SK-N-SH (cell line): Measurements from ENCODE around the gene PDE4D. TPM values are rescaled to one million over a fixed set of nuclear protein-coding genes. Genes with fewer than 3 reads are reported as not detected.

Experiments used
- CTCF ChIA-PET: fragments of 300-600, 350-600 bp; formaldehyde crosslinking; extraction: SDS; loops from one replicate; lab custom pipeline; 2021; lab: Yijun Ruan, JAX
- POLR2A ChIA-PET: fragments of 350-600 bp; sonication (Branson Sonifier 250); formaldehyde crosslinking; extraction: SDS; loops from one replicate; lab custom pipeline; 2020; ENCODE audit warnings: antibody characterized with exemption, inconsistent platforms; lab: Yijun Ruan, JAX
- DNase-seq: peaks from one replicate; pipeline ENCODE4 v3.0.0; 2012
- H2AFZ ChIP-seq: fragments of 200-600 bp; sonication (generic); 2 replicates; pipeline ENCODE4 v1.8.1; 2016; ENCODE audit warnings: antibody characterized with exemption, mild to moderate bottlenecking, low read depth
- H3F3A ChIP-seq: fragments of 200-600 bp; sonication (generic); replicated peaks from 2 replicates; pipeline ENCODE3; 2016; ENCODE audit warnings: antibody characterized with exemption, mild to moderate bottlenecking; ENCODE audit not compliant: insufficient read depth
- H3K27ac ChIP-seq, 2 experiments: fragments of 200-500 bp in 1 of 2; fragments of 200-600 bp in 1 of 2; sonication (Bioruptor generic) in 1 of 2; sonication (generic), shearing (Covaris generic) in 1 of 2; 2 replicates each; pipeline versions ENCODE4 v1.5.1 to v1.6.1; 2014 to 2016; ENCODE audit warnings: low read depth in 2 of 2, inconsistent platforms in 1 of 2, low read length in 1 of 2, mild to moderate bottlenecking in 1 of 2, mixed read lengths in 1 of 2
- H3K27me3 ChIP-seq: fragments of 200-600 bp; sonication (generic), shearing (Covaris generic); 2 replicates; pipeline ENCODE4 v1.6.1; 2016; ENCODE audit warnings: mixed run types; ENCODE audit not compliant: insufficient read depth
- H3K36me3 ChIP-seq, 2 experiments: fragments of 200-500 bp in 1 of 2; fragments of 200-600 bp in 1 of 2; sonication (Bioruptor generic) in 1 of 2; sonication (generic) in 1 of 2; replicated peaks in 1 of 2; 2 replicates each; pipeline versions ENCODE3 to v1.5.1; 2014 to 2016; ENCODE audit warnings: low read length in 1 of 2, mild to moderate bottlenecking in 1 of 2; ENCODE audit not compliant: insufficient read depth in 2 of 2, control insufficient read depth in 1 of 2
- H3K4me1 ChIP-seq, 2 experiments: fragments of 200-500 bp in 1 of 2; fragments of 200-600 bp in 1 of 2; sonication (Bioruptor generic) in 1 of 2; sonication (generic), shearing (Covaris generic) in 1 of 2; 2 replicates each; pipeline versions ENCODE4 v1.5.1 to v1.6.1; 2014 to 2016; ENCODE audit warnings: low read depth in 1 of 2, low read length in 1 of 2, mixed run types in 1 of 2; ENCODE audit not compliant: insufficient read depth in 2 of 2, control insufficient read depth in 1 of 2
- H3K4me2 ChIP-seq: fragments of 200-600 bp; sonication (generic), shearing (Covaris generic); 2 replicates; pipeline ENCODE4 v1.6.1; 2017; ENCODE audit warnings: mixed run types
- H3K4me3 ChIP-seq, 2 experiments: fragments of 200-500 bp in 1 of 2; fragments of 200-600 bp in 1 of 2; sonication (Bioruptor generic) in 1 of 2; sonication (generic), shearing (Covaris generic) in 1 of 2; 2 replicates each; pipeline versions ENCODE4 v1.5.1 to v1.8.1; 2014 to 2016; ENCODE audit warnings: low read depth in 2 of 2, inconsistent platforms in 1 of 2, low read length in 1 of 2, mild to moderate bottlenecking in 1 of 2, mixed read lengths in 1 of 2, moderate library complexity in 1 of 2
- H3K79me2 ChIP-seq: fragments of 200-600 bp; sonication (generic); 2 replicates; pipeline ENCODE4 v1.8.1; 2017; ENCODE audit warnings: mild to moderate bottlenecking; ENCODE audit not compliant: insufficient read depth
- H3K9ac ChIP-seq: fragments of 200-600 bp; sonication (generic); 2 replicates; pipeline ENCODE4 v1.6.1; 2017; ENCODE audit warnings: mixed run types
- H3K9me2 ChIP-seq: fragments of 200-600 bp; sonication (generic); 2 replicates; pipeline ENCODE4 v1.6.1; 2017; ENCODE audit warnings: mixed run types
- H3K9me3 ChIP-seq: fragments of 200-600 bp; sonication (generic); 2 replicates; pipeline ENCODE4 v1.6.1; 2017; ENCODE audit warnings: mixed run types, mild to moderate bottlenecking, moderate library complexity
- H4K20me1 ChIP-seq: fragments of 200-600 bp; sonication (generic); 2 replicates; pipeline ENCODE4 v1.6.1; 2017; ENCODE audit warnings: mild to moderate bottlenecking, mixed run types; ENCODE audit not compliant: insufficient read depth
- CHD2 ChIP-seq: fragments of 150-350 bp; IDR thresholded peaks from 2 replicates; pipeline ENCODE4 v1.6.1; 2018; ENCODE audit warnings: low read length; ENCODE audit not compliant: partially characterized antibody
- ELF1 ChIP-seq: IDR thresholded peaks from 2 replicates; pipeline ENCODE4 v1.4.0; 2012
- EZH2phosphoT487 ChIP-seq: fragments of 200-600 bp; sonication (generic); IDR thresholded peaks from 2 replicates; pipeline ENCODE4 v1.6.1; 2017; ENCODE audit warnings: low read depth, mixed run types, mild to moderate bottlenecking, antibody characterized with exemption, moderate library complexity, borderline replicate concordance
- GABPA ChIP-seq: IDR thresholded peaks from 2 replicates; pipeline ENCODE4 v1.4.0; 2012; ENCODE audit warnings: low read depth, mild to moderate bottlenecking
- GATA2 ChIP-seq: sonication (generic); formaldehyde crosslinking; IDR thresholded peaks from 2 replicates; pipeline ENCODE4 v1.5.0; 2020; ENCODE audit warnings: mild to moderate bottlenecking, missing genetic modification reagents
- JUND ChIP-seq: IDR thresholded peaks from 2 replicates; pipeline ENCODE4 v1.4.0; 2012
- NFIC ChIP-seq: IDR thresholded peaks from 2 replicates; pipeline ENCODE4 v1.4.0; 2012; ENCODE audit warnings: borderline replicate concordance
- NRF1 ChIP-seq: IDR thresholded peaks from 2 replicates; pipeline ENCODE4 v1.6.1; 2012; ENCODE audit warnings: low read depth, mild to moderate bottlenecking, low read length
- POLR2AphosphoS5 ChIP-seq: IDR thresholded peaks from 2 replicates; pipeline ENCODE4 v1.6.1; 2012; ENCODE audit warnings: low read depth, low read length
- RCOR1 ChIP-seq: fragments of 150-350 bp; IDR thresholded peaks from 2 replicates; pipeline ENCODE4 v1.6.1; 2017; ENCODE audit warnings: antibody characterized with exemption, low read length
- RFX5 ChIP-seq: IDR thresholded peaks from 2 replicates; pipeline ENCODE4 v1.6.1; 2012; ENCODE audit warnings: mild to moderate bottlenecking, improper control_type of control experiment, low read length
- SIN3A ChIP-seq: IDR thresholded peaks from 2 replicates; pipeline ENCODE4 v1.6.1; 2012; ENCODE audit warnings: low read depth, mild to moderate bottlenecking, low read length, moderate library complexity, borderline replicate concordance
- TAF1 ChIP-seq: IDR thresholded peaks from 2 replicates; pipeline ENCODE4 v1.6.1; 2012; ENCODE audit warnings: low read depth, mild to moderate bottlenecking, low read length, moderate library complexity, borderline replicate concordance
- TCF12 ChIP-seq: IDR thresholded peaks from 2 replicates; pipeline ENCODE4 v1.4.0; 2012
- TEAD4 ChIP-seq: IDR thresholded peaks from 2 replicates; pipeline ENCODE4 v1.4.0; 2012; ENCODE audit warnings: mild to moderate bottlenecking, borderline replicate concordance; ENCODE audit not compliant: insufficient read depth
- USF1 ChIP-seq: IDR thresholded peaks from 2 replicates; pipeline ENCODE4 v1.4.0; 2012; ENCODE audit warnings: low read depth, borderline replicate concordance
- WGBS: methylation state at CpG from one replicate; pipeline ENCODE4 v1.1.6; 2017; ENCODE audit warnings: low lambda C conversion rate; 5-methylcytosine and 5-hydroxymethylcytosine counted together
- polyA plus RNA-seq, 3 experiments: library from polyadenylated mRNA; depleted of rRNA; stranded (reverse); fragments of >200 nt; gene quantifications; 2 replicates each; pipeline ENCODE4 v1.2.3, GENCODE V29; 2012
- TF ChIP-seq, protein P1 (sequence below): fragments of 150-350 bp; IDR thresholded peaks from 2 replicates; pipeline ENCODE4 v1.6.1; 2017; ENCODE audit warnings: antibody characterized with exemption, low read length, low read depth, borderline replicate concordance
- TF ChIP-seq, protein P2 (sequence below): IDR thresholded peaks from 2 replicates; pipeline ENCODE4; 2012

Gene PDE4D
- polyA plus RNA-seq, 1 of the 3 experiments (the other 2 are of a cell fraction), result 2.4 TPM

DNA sequence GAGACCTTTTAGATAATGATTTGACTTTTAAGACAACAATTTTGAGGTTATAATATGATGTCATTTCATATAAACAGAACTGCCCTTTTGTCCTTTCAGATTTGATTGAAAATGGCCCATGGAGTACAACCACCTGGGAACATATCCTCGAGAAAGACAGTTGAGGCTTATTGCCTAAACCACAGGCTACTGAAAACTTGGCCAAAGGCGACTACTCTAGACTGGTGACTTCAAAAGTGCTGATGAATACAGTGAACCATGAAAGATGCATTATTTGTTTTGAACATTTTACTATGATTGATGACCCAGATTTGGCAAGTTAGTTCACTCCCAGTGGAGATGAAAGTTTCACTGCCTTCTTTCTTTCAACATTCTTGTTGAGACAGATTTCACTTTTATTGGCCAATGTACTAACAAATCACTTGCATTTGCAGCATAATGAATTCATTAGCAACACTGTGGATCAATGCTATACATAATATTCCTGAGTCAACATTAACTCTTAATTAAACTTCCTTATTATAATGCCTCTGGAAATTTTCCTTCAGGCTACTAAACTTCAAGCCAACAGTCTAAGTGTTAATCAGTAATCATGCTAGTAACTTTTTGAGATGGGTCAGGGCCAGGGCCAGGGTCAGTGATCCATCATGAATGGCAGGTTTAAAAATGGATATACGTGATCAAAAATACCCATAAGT lies 830.4 kb downstream of the PDE4D start:
- no peak for TF ChIP-seq NFIC
- no peak for TF ChIP-seq GATA2
- no peak for TF ChIP-seq CHD2
- no peak for TF ChIP-seq ELF1
- TF ChIP-seq NRF1, result no peak
- TF ChIP-seq USF1, result no peak
- no peak for TF ChIP-seq GABPA
- TF ChIP-seq EZH2phosphoT487, result no peak
- no peak for TF ChIP-seq SIN3A
- no peak for TF ChIP-seq POLR2AphosphoS5
- no peak for TF ChIP-seq RFX5
- no peak for TF ChIP-seq TAF1
- no peak for TF ChIP-seq RCOR1
- TF ChIP-seq TEAD4, result no peak
- TF ChIP-seq, protein P1, sequence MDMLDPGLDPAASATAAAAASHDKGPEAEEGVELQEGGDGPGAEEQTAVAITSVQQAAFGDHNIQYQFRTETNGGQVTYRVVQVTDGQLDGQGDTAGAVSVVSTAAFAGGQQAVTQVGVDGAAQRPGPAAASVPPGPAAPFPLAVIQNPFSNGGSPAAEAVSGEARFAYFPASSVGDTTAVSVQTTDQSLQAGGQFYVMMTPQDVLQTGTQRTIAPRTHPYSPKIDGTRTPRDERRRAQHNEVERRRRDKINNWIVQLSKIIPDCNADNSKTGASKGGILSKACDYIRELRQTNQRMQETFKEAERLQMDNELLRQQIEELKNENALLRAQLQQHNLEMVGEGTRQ, result no peak
- TF ChIP-seq, all 33 proteins: peak for 0
- Histone ChIP-seq H3K9me3 (no peaks in the 10 kb centered on the region), H3K9me2 (no peaks in the 10 kb centered on the region), H3K4me1 (peaks cover 0 to 5% of the 10 kb centered on the region in 2 experiments; a peak in 2 of 4 replicates), H2AFZ (no peak overlapping the region), H3K9ac (no peak overlapping the region), H3K36me3 (no peaks in the 10 kb centered on the region), H4K20me1 (no peaks in the 10 kb centered on the region), H3K27ac (no peak overlapping the region), H3F3A (peaks cover 5% of the 10 kb centered on the region), H3K4me3 (no peak overlapping the region), H3K4me2 (no peak overlapping the region), H3K79me2 (no peaks in the 10 kb centered on the region), H3K27me3 (no peaks in the 10 kb centered on the region)
- ChIA-PET POLR2A (no interaction called here), CTCF (interaction anchor here (0.7 kb wide), 1 partner anchor 12 kb away, joined by 3 read pairs; no protein-coding TSS in a partner anchor)
- WGBS, result 63% methylated on average over 3 of the region's 3 CpGs
- DNase-seq, result no peak

- H3K9me3 ChIP-seq, result no peaks in the 10 kb centered on the region
- no peaks in the 10 kb centered on the region for H4K20me1 ChIP-seq
- no peaks in the 10 kb centered on the region for H3K27me3 ChIP-seq
- no peak for DNase-seq
- no peak overlapping the region for H3K4me3 ChIP-seq
- ChIA-PET CTCF (interaction anchor here (1.7 kb wide), 1 partner anchor 11 kb away, joined by 5 read pairs; no protein-coding TSS in a partner anchor), POLR2A (no interaction called here)
- H3K9ac ChIP-seq, result no peak overlapping the region
- no peaks in the 10 kb centered on the region for H3K9me2 ChIP-seq
- H3K4me1 ChIP-seq, result peaks cover 0 to 9% of the 10 kb centered on the region in 2 experiments; a peak in 2 of 4 replicates
- 50% methylated on average over 5 of the region's 5 CpGs for WGBS
- TF ChIP-seq GABPA (no peak), TCF12 (no peak), JUND (no peak), TEAD4 (no peak), NFIC (no peak), EZH2phosphoT487 (no peak)
- TF ChIP-seq, protein P2, sequence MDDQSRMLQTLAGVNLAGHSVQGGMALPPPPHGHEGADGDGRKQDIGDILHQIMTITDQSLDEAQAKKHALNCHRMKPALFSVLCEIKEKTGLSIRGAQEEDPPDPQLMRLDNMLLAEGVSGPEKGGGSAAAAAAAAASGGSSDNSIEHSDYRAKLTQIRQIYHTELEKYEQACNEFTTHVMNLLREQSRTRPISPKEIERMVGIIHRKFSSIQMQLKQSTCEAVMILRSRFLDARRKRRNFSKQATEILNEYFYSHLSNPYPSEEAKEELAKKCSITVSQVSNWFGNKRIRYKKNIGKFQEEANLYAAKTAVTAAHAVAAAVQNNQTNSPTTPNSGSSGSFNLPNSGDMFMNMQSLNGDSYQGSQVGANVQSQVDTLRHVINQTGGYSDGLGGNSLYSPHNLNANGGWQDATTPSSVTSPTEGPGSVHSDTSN, result no peak
- H3K27ac ChIP-seq, result no peak overlapping the region
- H3K36me3 ChIP-seq, result no peaks in the 10 kb centered on the region
- H3K79me2 ChIP-seq, result no peaks in the 10 kb centered on the region
- no peak overlapping the region for H2AFZ ChIP-seq
- H3F3A ChIP-seq, result peaks cover 5% of the 10 kb centered on the region
- no peak overlapping the region for H3K4me2 ChIP-seq
These were observed 832.1 kb downstream of the PDE4D start for GRCh38 chr5:59061377-59061776.
